GM18517 (cell line): ENCODE measurements around the gene ZNF710.
A peak's percentile ranks its signal among the peaks of the same experiment; 100 is the strongest.
"Not testable (repeated sequence)": the region's sequence is repeated elsewhere in the genome, so short reads cannot be mapped to it uniquely, and the experiment has no call there.

Experiments
- ATAC-seq: cut with Tn5 transposase; IDR thresholded peaks from one replicate; pipeline ENCODE4 v1.9.1; 2021; ENCODE audit warnings: mild to moderate bottlenecking, moderate library complexity; ENCODE audit not compliant: unreplicated experiment

The ZNF710 gene

GRCh38 chr15:90058308-90058707, 57.2 kb downstream of the ZNF710 start:
- peak; percentile 37 for ATAC-seq

GRCh38 chr15:90058775-90059174, 57.7 kb downstream of the ZNF710 start:
- no peak for ATAC-seq

GRCh38 chr15:90059208-90059985, 58.3 kb downstream of the ZNF710 start:
- peak; percentile 93 for ATAC-seq

- no peak for ATAC-seq
Measured at GRCh38 chr15:90060797-90061196, 59.7 kb downstream of the ZNF710 start.

GRCh38 chr15:90062023-90062442, 60.9 kb downstream of the ZNF710 start:
- ATAC-seq: no peak

- ATAC-seq: no peak
Measured at GRCh38 chr15:90062462-90062932, 61.4 kb downstream of the ZNF710 start.

- ATAC-seq: no peak
Measured at GRCh38 chr15:90062973-90063769, 62.0 kb downstream of the ZNF710 start.

GRCh38 chr15:90063770-90064247, 62.7 kb downstream of the ZNF710 start:
- ATAC-seq: no peak

- ATAC-seq: no peak
Measured at GRCh38 chr15:90064911-90065681, 64.0 kb downstream of the ZNF710 start.

- ATAC-seq: no peak
Measured at GRCh38 chr15:90065682-90066049, 64.5 kb downstream of the ZNF710 start.

- no peak for ATAC-seq
Measured at GRCh38 chr15:90067181-90067952, 66.2 kb downstream of the ZNF710 start.

GRCh38 chr15:90067953-90068606, 67.0 kb downstream of the ZNF710 start:
- ATAC-seq: no peak

GRCh38 chr15:90070623-90071022, 69.5 kb downstream of the ZNF710 start:
- not testable (repeated sequence) for ATAC-seq

- ATAC-seq: peak; percentile 62
Measured at GRCh38 chr15:90071220-90071807, 70.2 kb downstream of the ZNF710 start.

GRCh38 chr15:90072978-90073640, 72.0 kb downstream of the ZNF710 start:
- ATAC-seq: no peak

- ATAC-seq: no peak
Measured at GRCh38 chr15:90074023-90074422, 72.9 kb downstream of the ZNF710 start.

GRCh38 chr15:90074916-90075315, 73.8 kb downstream of the ZNF710 start:
- no peak for ATAC-seq

GRCh38 chr15:90075420-90076289, 74.5 kb downstream of the ZNF710 start:
- ATAC-seq: no peak
